ENCODE measurements around the gene SLC49A3.
A peak's percentile ranks its signal among the peaks of the same experiment; 100 is the strongest.

The SLC49A3 gene

DNA sequence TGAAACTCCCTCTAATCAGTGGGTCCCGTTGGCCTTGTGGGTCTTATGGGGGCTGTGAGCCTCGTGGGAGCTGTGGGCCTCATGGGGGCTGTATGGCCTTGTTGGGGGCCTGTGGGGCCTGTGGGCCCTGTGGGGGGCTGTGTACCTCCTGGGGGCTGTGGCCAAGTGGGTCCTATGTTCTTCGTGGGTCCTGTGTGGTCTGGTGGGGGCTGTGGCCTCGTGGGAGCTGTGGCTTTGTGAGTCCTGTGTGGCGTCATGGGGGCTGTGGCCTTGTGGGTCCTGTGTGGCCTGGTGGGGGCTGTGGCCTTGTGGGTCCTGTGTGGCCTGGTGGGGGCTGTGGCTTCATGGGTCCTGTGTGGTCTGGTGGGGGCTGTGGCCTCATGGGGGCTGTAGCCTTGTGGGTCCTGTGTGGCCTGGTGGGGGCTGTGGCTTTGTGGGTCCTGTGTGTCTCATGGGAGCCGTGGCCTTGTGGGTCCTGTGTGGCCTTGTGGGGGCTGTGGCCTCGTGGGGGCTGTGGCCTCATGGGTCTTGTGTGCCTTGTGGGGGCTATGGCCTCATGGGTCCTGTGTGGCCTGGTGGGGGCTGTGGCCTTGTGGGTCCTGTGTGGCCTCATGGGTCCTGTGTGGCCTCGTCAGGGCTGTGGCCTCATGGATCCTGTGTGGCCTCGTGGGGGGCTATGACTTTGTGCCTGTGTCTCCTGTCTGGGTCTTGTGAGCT lies 24.1 kb upstream of the SLC49A3 start:
- Histone ChIP-seq H3K4me1 (peaks cover 20 to 61% (median 50%) of the 10 kb centered on the region in 10 experiments), H3K9ac (peak overlapping the region in 4 of 11 experiments; percentile 3 to 53 (median 4); a peak in 3 of 22 replicates), H4K20me1 (peaks cover 89 to 100% (median 98%) of the 10 kb centered on the region in 11 experiments), H3K27me3 (no peaks in the 10 kb centered on the region), H3K9me3 (replicated peaks in 1 of 11) (peaks cover 0 to 5% (median 0%) of the 10 kb centered on the region in 11 experiments; a peak in 5 of 22 replicates), H3K4me3 (no peak overlapping the region), H3K36me3 (peaks cover 25 to 86% (median 69%) of the 10 kb centered on the region in 11 experiments), H3K4me2 (peak overlapping the region in 4 of 11 experiments; percentile 3 to 35 (median 22); a peak in 6 of 22 replicates), H3K27ac (peak overlapping the region in 8 of 11 experiments; percentile 16 to 60 (median 45); a peak in 13 of 22 replicates)
- no peak for TF ChIP-seq Cebpa-rat (IDR thresholded peaks at IDR 0.05)

- H3K27me3 ChIP-seq, result no peaks in the 10 kb centered on the region
- H3K9ac ChIP-seq, result no peak overlapping the region
- peaks cover 29 to 71% (median 50%) of the 10 kb centered on the region in 10 experiments for H3K4me1 ChIP-seq
- peaks cover 25 to 78% (median 67%) of the 10 kb centered on the region in 11 experiments for H3K36me3 ChIP-seq
- no peak overlapping the region for H3K27ac ChIP-seq
- no peak overlapping the region for H3K4me3 ChIP-seq
- 0 out of 22 replicates have a peak overlapping the region, but pooled peaks of 1 of the 11 experiments have one; percentile 3 for H3K4me2 ChIP-seq
- TF ChIP-seq Cebpa-rat (IDR thresholded peaks at IDR 0.05), result no peak
- H4K20me1 ChIP-seq, result peaks cover 89 to 100% (median 98%) of the 10 kb centered on the region in 11 experiments
- peaks cover 0 to 5% (median 0%) of the 10 kb centered on the region in 11 experiments; a peak in 5 of 22 replicates for H3K9me3 ChIP-seq (replicated peaks in 1 of 11)
Observed at GRCh38 chr4:712093-712492, 23.1 kb upstream of the SLC49A3 start.

GRCh38 chr4:710916-711315 lies 22.0 kb upstream of the SLC49A3 start:
- Histone ChIP-seq H3K27ac (no peak overlapping the region), H3K4me2 (peak overlapping the region in 1 of 11 experiments; percentile 99; a peak in 2 of 22 replicates), H3K9me3 (replicated peaks in 1 of 11) (peaks cover 0 to 5% (median 0%) of the 10 kb centered on the region in 11 experiments; a peak in 5 of 22 replicates), H3K36me3 (peaks cover 25 to 74% (median 67%) of the 10 kb centered on the region in 11 experiments), H3K9ac (0 out of 22 replicates have a peak overlapping the region, but pooled peaks of 1 of the 11 experiments have one; percentile 2), H4K20me1 (peaks cover 84 to 93% (median 91%) of the 10 kb centered on the region in 11 experiments), H3K4me1 (peaks cover 30 to 76% (median 51%) of the 10 kb centered on the region in 10 experiments), H3K4me3 (no peak overlapping the region), H3K27me3 (no peaks in the 10 kb centered on the region)
- no peak for TF ChIP-seq Cebpa-rat (IDR thresholded peaks at IDR 0.05)

DNA sequence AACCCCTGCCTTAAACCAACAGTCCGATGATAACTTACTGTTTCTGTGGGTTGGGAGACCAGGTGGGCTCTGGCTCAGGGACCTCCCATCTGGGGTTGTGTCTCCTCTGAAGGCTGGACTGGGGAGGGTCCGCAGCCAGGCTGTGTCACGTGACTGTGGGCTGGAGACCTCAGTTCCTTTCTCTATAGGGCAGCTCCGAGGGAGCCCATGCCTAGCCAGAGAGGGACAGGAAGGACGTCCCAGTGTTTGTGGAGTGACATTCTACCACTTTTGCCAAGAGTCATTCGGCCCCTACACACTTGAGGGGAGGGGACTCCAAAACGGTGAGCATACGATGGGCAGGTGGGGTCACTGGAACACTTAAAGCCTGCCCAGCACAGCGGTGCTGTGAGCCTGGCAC lies 21.2 kb upstream of the SLC49A3 start:
- peaks cover 25 to 71% (median 66%) of the 10 kb centered on the region in 11 experiments for H3K36me3 ChIP-seq
- no peak overlapping the region; a peak in 1 of 22 replicates for H3K27ac ChIP-seq
- peak overlapping the region in 1 of 10 experiments; percentile 19; a peak in 1 of 20 replicates for H3K4me3 ChIP-seq
- H3K9me3 ChIP-seq (replicated peaks in 1 of 11), result peaks cover 0 to 5% (median 0%) of the 10 kb centered on the region in 11 experiments; a peak in 5 of 22 replicates
- H3K4me1 ChIP-seq, result peaks cover 30 to 75% (median 51%) of the 10 kb centered on the region in 10 experiments
- peak overlapping the region in 9 of 11 experiments; percentile 3 to 100 (median 99); a peak in 11 of 22 replicates for H3K4me2 ChIP-seq
- no peaks in the 10 kb centered on the region for H3K27me3 ChIP-seq
- H4K20me1 ChIP-seq, result peaks cover 77 to 85% (median 84%) of the 10 kb centered on the region in 11 experiments
- peak overlapping the region in 2 of 11 experiments; percentile 25 to 60; a peak in 1 of 22 replicates for H3K9ac ChIP-seq
- no peak for TF ChIP-seq Cebpa-rat (IDR thresholded peaks at IDR 0.05)

GRCh38 chr4:709348-709747 lies 20.4 kb upstream of the SLC49A3 start:
- Histone ChIP-seq H3K27ac (no peak overlapping the region; a peak in 1 of 22 replicates), H3K4me1 (peaks cover 30 to 76% (median 54%) of the 10 kb centered on the region in 10 experiments), H4K20me1 (peaks cover 69 to 77% (median 76%) of the 10 kb centered on the region in 11 experiments), H3K27me3 (no peaks in the 10 kb centered on the region), H3K4me2 (peak overlapping the region; percentile 16 to 100 (median 99); a peak in 18 of 22 replicates), H3K36me3 (peaks cover 21 to 63% (median 58%) of the 10 kb centered on the region in 11 experiments), H3K9ac (peak overlapping the region in 1 of 11 experiments; percentile 60; a peak in 1 of 22 replicates), H3K9me3 (replicated peaks in 1 of 11) (peaks cover 0 to 5% (median 0%) of the 10 kb centered on the region in 11 experiments; a peak in 5 of 22 replicates), H3K4me3 (peak overlapping the region in 1 of 10 experiments; percentile 99; a peak in 1 of 20 replicates)
- no peak for TF ChIP-seq Cebpa-rat (IDR thresholded peaks at IDR 0.05)

GRCh38 chr4:708631-708933 lies 19.6 kb upstream of the SLC49A3 start:
- TF ChIP-seq Cebpa-rat (IDR thresholded peaks at IDR 0.05), result no peak
- peak overlapping the region; percentile 97 to 100 (median 99) for H3K4me2 ChIP-seq
- H3K36me3 ChIP-seq, result peaks cover 14 to 56% (median 50%) of the 10 kb centered on the region in 11 experiments
- H3K9ac ChIP-seq, result peak overlapping the region in 8 of 11 experiments; percentile 27 to 100 (median 100); a peak in 13 of 22 replicates
- peak overlapping the region in 9 of 10 experiments; percentile 32 to 100 (median 99); a peak in 13 of 20 replicates for H3K4me3 ChIP-seq
- H3K9me3 ChIP-seq (replicated peaks in 1 of 11), result peaks cover 0 to 5% (median 0%) of the 10 kb centered on the region in 11 experiments; a peak in 5 of 22 replicates
- H4K20me1 ChIP-seq, result peaks cover 62 to 70% (median 68%) of the 10 kb centered on the region in 11 experiments
- peaks cover 30 to 75% (median 54%) of the 10 kb centered on the region in 10 experiments for H3K4me1 ChIP-seq
- peak overlapping the region in 4 of 11 experiments; percentile 38 to 100 (median 100); a peak in 4 of 22 replicates for H3K27ac ChIP-seq
- H3K27me3 ChIP-seq, result no peaks in the 10 kb centered on the region

- Histone ChIP-seq H3K9ac (peak overlapping the region; percentile 100; a peak in 20 of 22 replicates), H3K27ac (peak overlapping the region in 7 of 11 experiments; percentile 99 to 100 (median 100); a peak in 14 of 22 replicates), H3K4me1 (peaks cover 30 to 70% (median 52%) of the 10 kb centered on the region in 10 experiments), H3K9me3 (replicated peaks in 1 of 11) (peaks cover 0 to 5% (median 0%) of the 10 kb centered on the region in 11 experiments; a peak in 5 of 22 replicates), H3K27me3 (no peaks in the 10 kb centered on the region), H4K20me1 (peaks cover 57 to 65% (median 63%) of the 10 kb centered on the region in 11 experiments), H3K4me2 (peak overlapping the region; percentile 97 to 100 (median 99)), H3K36me3 (peaks cover 12 to 51% (median 45%) of the 10 kb centered on the region in 11 experiments), H3K4me3 (peak overlapping the region; percentile 32 to 100 (median 99); a peak in 18 of 20 replicates)
- TF ChIP-seq Cebpa-rat (IDR thresholded peaks at IDR 0.05), result no peak
Observed at GRCh38 chr4:707929-708630, 19.1 kb upstream of the SLC49A3 start.
